HL-60 (cell line): ENCODE measurements around the gene FARP1.

ENCODE experiments used
- DNase-seq, 2 experiments: peaks; one replicate each; pipeline ENCODE4 v3.0.0-alpha.2; 2010 to 2020; ENCODE audit warnings: low read depth in 1 of 2, low spot score in 1 of 2
- H3K27ac ChIP-seq: fragments of 250-450 bp; sonication (Bioruptor Pico); replicated peaks from 2 replicates; pipeline ENCODE4 v1.5.1; 2020; ENCODE audit warnings: mild to moderate bottlenecking, moderate library complexity
- H3K27me3 ChIP-seq: fragments of 250-450 bp; sonication (Bioruptor Pico); 2 replicates; pipeline ENCODE4 v1.5.1; 2021; ENCODE audit warnings: mild to moderate bottlenecking, moderate library complexity; ENCODE audit not compliant: insufficient read depth, poor library complexity, severe bottlenecking
- H3K4me3 ChIP-seq: replicated peaks from 2 replicates; pipeline ENCODE4 v1.5.1; 2011; ENCODE audit warnings: mild to moderate bottlenecking, control low read depth, low read length; ENCODE audit not compliant: insufficient read depth
- CTCF ChIP-seq: IDR thresholded peaks from one replicate; pipeline ENCODE4 v1.5.1; 2011; ENCODE audit warnings: low read length, control low read depth, inconsistent platforms; ENCODE audit not compliant: insufficient read depth
- GABPA ChIP-seq: IDR thresholded peaks from 2 replicates; pipeline ENCODE4 v1.6.1; 2012; ENCODE audit warnings: low read depth
- POLR2AphosphoS5 ChIP-seq: IDR thresholded peaks from 2 replicates; pipeline ENCODE4 v1.6.1; 2012; ENCODE audit warnings: low read depth
- SPI1 ChIP-seq: IDR thresholded peaks from 2 replicates; pipeline ENCODE4 v1.6.1; 2012; ENCODE audit warnings: low read depth, mild to moderate bottlenecking, borderline replicate concordance
- TF ChIP-seq, protein P1 (sequence below): IDR thresholded peaks from 2 replicates; pipeline ENCODE4 v1.6.1; 2012; ENCODE audit warnings: low read depth; ENCODE audit not compliant: insufficient replicate concordance

The FARP1 gene

GRCh38 chr13:98439126-98439828 is 296.4 kb downstream of the FARP1 start:
- TF ChIP-seq SPI1 (no peak), GABPA (no peak), POLR2AphosphoS5 (no peak)
- TF ChIP-seq, protein P1, sequence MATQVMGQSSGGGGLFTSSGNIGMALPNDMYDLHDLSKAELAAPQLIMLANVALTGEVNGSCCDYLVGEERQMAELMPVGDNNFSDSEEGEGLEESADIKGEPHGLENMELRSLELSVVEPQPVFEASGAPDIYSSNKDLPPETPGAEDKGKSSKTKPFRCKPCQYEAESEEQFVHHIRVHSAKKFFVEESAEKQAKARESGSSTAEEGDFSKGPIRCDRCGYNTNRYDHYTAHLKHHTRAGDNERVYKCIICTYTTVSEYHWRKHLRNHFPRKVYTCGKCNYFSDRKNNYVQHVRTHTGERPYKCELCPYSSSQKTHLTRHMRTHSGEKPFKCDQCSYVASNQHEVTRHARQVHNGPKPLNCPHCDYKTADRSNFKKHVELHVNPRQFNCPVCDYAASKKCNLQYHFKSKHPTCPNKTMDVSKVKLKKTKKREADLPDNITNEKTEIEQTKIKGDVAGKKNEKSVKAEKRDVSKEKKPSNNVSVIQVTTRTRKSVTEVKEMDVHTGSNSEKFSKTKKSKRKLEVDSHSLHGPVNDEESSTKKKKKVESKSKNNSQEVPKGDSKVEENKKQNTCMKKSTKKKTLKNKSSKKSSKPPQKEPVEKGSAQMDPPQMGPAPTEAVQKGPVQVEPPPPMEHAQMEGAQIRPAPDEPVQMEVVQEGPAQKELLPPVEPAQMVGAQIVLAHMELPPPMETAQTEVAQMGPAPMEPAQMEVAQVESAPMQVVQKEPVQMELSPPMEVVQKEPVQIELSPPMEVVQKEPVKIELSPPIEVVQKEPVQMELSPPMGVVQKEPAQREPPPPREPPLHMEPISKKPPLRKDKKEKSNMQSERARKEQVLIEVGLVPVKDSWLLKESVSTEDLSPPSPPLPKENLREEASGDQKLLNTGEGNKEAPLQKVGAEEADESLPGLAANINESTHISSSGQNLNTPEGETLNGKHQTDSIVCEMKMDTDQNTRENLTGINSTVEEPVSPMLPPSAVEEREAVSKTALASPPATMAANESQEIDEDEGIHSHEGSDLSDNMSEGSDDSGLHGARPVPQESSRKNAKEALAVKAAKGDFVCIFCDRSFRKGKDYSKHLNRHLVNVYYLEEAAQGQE = no peak
- no peaks in the 10 kb centered on the region for H3K27me3 ChIP-seq
- no peak overlapping the region for H3K27ac ChIP-seq
- no peak overlapping the region for H3K4me3 ChIP-seq
- no peak for DNase-seq

GRCh38 chr13:98439896-98440295 is 297.0 kb downstream of the FARP1 start:
- Histone ChIP-seq H3K27ac (no peak overlapping the region), H3K27me3 (no peaks in the 10 kb centered on the region), H3K4me3 (no peak overlapping the region)
- TF ChIP-seq, protein P1 = no peak
- TF ChIP-seq GABPA (no peak), SPI1 (no peak), CTCF (no peak), POLR2AphosphoS5 (no peak)
- no peak for DNase-seq

DNA sequence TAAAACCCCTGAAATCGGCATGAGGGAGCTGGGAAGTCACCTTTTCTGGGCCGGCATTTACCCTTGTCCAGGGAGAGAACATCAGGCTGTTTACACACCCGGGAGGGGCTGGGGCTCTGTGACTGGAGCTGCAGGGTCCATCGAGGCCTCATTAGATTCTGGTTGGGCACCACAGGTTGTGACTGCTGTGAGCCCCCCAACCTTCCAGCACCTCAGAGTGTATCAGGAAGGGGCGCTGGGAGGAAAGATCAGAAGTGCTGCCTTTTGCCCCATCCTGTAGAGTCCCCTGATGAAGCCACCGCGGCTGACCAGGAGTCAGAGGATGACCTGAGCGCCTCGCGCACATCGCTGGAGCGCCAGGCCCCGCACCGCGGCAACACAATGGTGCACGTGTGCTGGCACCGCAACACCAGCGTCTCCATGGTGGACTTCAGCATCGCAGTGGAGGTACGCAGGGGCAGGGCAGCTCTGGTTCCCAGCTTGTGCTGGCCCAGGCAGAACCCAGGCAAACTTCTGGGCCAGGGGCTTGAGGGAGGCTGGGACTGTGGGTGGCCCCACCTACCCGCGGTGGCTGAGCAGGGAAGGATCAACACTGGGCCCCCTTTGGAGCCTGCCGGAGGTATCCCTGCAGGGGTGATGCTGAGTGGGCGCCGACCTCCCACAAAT is 297.6 kb downstream of the FARP1 start:
- H3K27ac ChIP-seq = no peak overlapping the region
- TF ChIP-seq SPI1 (no peak), POLR2AphosphoS5 (no peak), CTCF (no peak), GABPA (no peak)
- TF ChIP-seq, protein P1 = no peak
- no peak for DNase-seq
- H3K4me3 ChIP-seq = no peak overlapping the region
- no peaks in the 10 kb centered on the region for H3K27me3 ChIP-seq
